Activated CD4-positive, alpha-beta T cell treated with anti-CD3 and anti-CD28 coated beads for 4 hours (primary cell): ENCODE measurements around the gene CDK1.

ENCODE experiments used
- DNase-seq, 2 donors: peaks; one replicate each; pipeline ENCODE4 v3.0.0-alpha.2; 2020

The CDK1 gene

GRCh38 chr10:60778971-60779796, 906 bp downstream of the CDK1 start:
- no peak for DNase-seq

- no peak for DNase-seq
Observed at GRCh38 chr10:60781661-60782060, 3.4 kb downstream of the CDK1 start.

GRCh38 chr10:60784641-60785040, 6.4 kb downstream of the CDK1 start:
- no peak for DNase-seq

- no peak for DNase-seq
Observed at GRCh38 chr10:60788544-60788943, 10.3 kb downstream of the CDK1 start.

- DNase-seq = no peak
Observed at GRCh38 chr10:60789340-60789739, 11.1 kb downstream of the CDK1 start.

- no peak for DNase-seq
Observed at GRCh38 chr10:60794953-60795352, 16.7 kb downstream of the CDK1 start.

GRCh38 chr10:60795465-60796202, 17.4 kb downstream of the CDK1 start:
- DNase-seq = no peak

- DNase-seq = no peak
Observed at GRCh38 chr10:60796481-60796880, 18.2 kb downstream of the CDK1 start.

- no peak for DNase-seq
Observed at GRCh38 chr10:60797200-60797599, 18.9 kb downstream of the CDK1 start.

- DNase-seq = no peak
Observed at GRCh38 chr10:60798031-60798430, 19.8 kb downstream of the CDK1 start.

GRCh38 chr10:60798870-60799269, 20.6 kb downstream of the CDK1 start:
- no peak for DNase-seq

GRCh38 chr10:60799971-60800650, 21.8 kb downstream of the CDK1 start:
- no peak for DNase-seq

GRCh38 chr10:60800918-60801317, 22.6 kb downstream of the CDK1 start:
- no peak for DNase-seq

GRCh38 chr10:60801522-60801921, 23.2 kb downstream of the CDK1 start:
- no peak for DNase-seq

- DNase-seq = no peak
Observed at GRCh38 chr10:60803433-60803832, 25.2 kb downstream of the CDK1 start.

- DNase-seq = no peak
Observed at GRCh38 chr10:60803865-60804264, 25.6 kb downstream of the CDK1 start.

- no peak for DNase-seq
Observed at GRCh38 chr10:60806921-60807320, 28.6 kb downstream of the CDK1 start.

- no peak for DNase-seq
Observed at GRCh38 chr10:60807499-60807898, 29.2 kb downstream of the CDK1 start.

- DNase-seq = no peak
Observed at GRCh38 chr10:60808036-60808435, 29.8 kb downstream of the CDK1 start.

GRCh38 chr10:60809157-60809556, 30.9 kb downstream of the CDK1 start:
- DNase-seq = no peak

GRCh38 chr10:60810437-60811182, 32.3 kb downstream of the CDK1 start:
- no peak for DNase-seq

GRCh38 chr10:60816628-60817397, 38.5 kb downstream of the CDK1 start:
- DNase-seq = peak; percentile 13 to 36
